HCT116 (cell line): Measurements from ENCODE around the gene SOCS4. TPM values are rescaled to one million over a fixed set of nuclear protein-coding genes. Genes with fewer than 3 reads are reported as not detected.
A peak's percentile ranks its signal among the peaks of the same experiment; 100 is the strongest.

Source experiments
- ATAC-seq: fragments of 200-7000 bp; cut with Tn5 transposase; 2 replicates; pipeline ENCODE4 v1.9.1; 2020; ENCODE audit warnings: mild to moderate bottlenecking, moderate library complexity
- BruUV-seq: library from RNA; stranded (reverse); fragments of 400-500 nt; replicated peaks from 2 replicates; lab custom pipeline; 2021; lab: Mats Ljungman, UMichigan
- CTCF ChIA-PET: fragments of 300-600 bp; sonication (Branson Sonifier 250); formaldehyde crosslinking; loops from one replicate; lab custom pipeline; 2021; ENCODE audit warnings: antibody characterized with exemption; lab: Charles Lee
- POLR2A ChIA-PET: fragments of 300-600, 350-600 bp; sonication (Branson Sonifier 250); formaldehyde crosslinking; loops from one replicate; lab custom pipeline; 2021; ENCODE audit warnings: antibody characterized with exemption; lab: Charles Lee
- RAD21 ChIA-PET, 2 experiments: fragments of 300-600 bp; sonication (Branson Sonifier 250); formaldehyde crosslinking; loops; one replicate each; lab custom pipeline; 2023; ENCODE audit warnings: low total read pairs in 2 of 2; ENCODE audit not compliant: uncharacterized antibody in 2 of 2, unreplicated experiment in 2 of 2, low non-redundant PET in 1 of 2; lab: Charles Lee
- DNase-seq: peaks from one replicate; pipeline ENCODE4 v3.0.0-alpha.2; 2010; ENCODE audit warnings: low read depth, low spot score
- H2AFZ ChIP-seq: fragments of 200-600 bp; shearing (Covaris generic), sonication (generic); 2 replicates; pipeline ENCODE4 v1.6.1; 2017; ENCODE audit warnings: low read depth, mixed run types, mixed read lengths, antibody characterized with exemption, low read length; ENCODE audit not compliant: poor library complexity, severe bottlenecking
- H3K27ac ChIP-seq: 2 replicates; pipeline ENCODE4 v1.5.1; 2012; ENCODE audit warnings: low read depth, low read length
- H3K27me3 ChIP-seq: fragments of 200-600 bp; sonication (generic); 2 replicates; pipeline ENCODE4 v1.6.1; 2016; ENCODE audit warnings: mixed run types, low read length, mixed read lengths; ENCODE audit not compliant: insufficient read depth
- H3K36me3 ChIP-seq, 2 experiments: fragments of 200-500 bp in 1 of 2; fragments of 200-600 bp in 1 of 2; sonication (Bioruptor generic) in 1 of 2; sonication (generic) in 1 of 2; 2 replicates each; pipeline versions ENCODE4 v1.5.1 to v1.6.1; 2014 to 2016; ENCODE audit warnings: low read length in 2 of 2, inconsistent platforms in 1 of 2, mixed read lengths in 1 of 2, mixed run types in 1 of 2; ENCODE audit not compliant: insufficient read depth in 2 of 2, control insufficient read depth in 1 of 2
- H3K4me1 ChIP-seq, 2 experiments: fragments of 200-600 bp in 1 of 2; sonication (generic) in 1 of 2; 2 replicates each; pipeline versions ENCODE4 v1.5.1 to v1.6.1; 2012 to 2017; ENCODE audit warnings: low read length in 2 of 2, inconsistent platforms in 1 of 2, mild to moderate bottlenecking in 1 of 2, mixed read lengths in 1 of 2, mixed run types in 1 of 2, moderate library complexity in 1 of 2; ENCODE audit not compliant: insufficient read depth in 2 of 2, control insufficient read depth in 1 of 2
- H3K4me2 ChIP-seq: fragments of 200-600 bp; sonication (generic); 2 replicates; pipeline ENCODE4 v1.6.1; 2017; ENCODE audit warnings: mixed run types, low read length, mixed read lengths
- H3K4me3 ChIP-seq, 2 experiments: fragments of 200-600 bp in 1 of 2; sonication (generic) in 1 of 2; replicated peaks in 1 of 2; 2 replicates each; pipeline ENCODE4 v1.5.1; 2011 to 2016; ENCODE audit warnings: low read length in 2 of 2, control low read depth in 1 of 2, low read depth in 1 of 2, mild to moderate bottlenecking in 1 of 2, mixed read lengths in 1 of 2, mixed run types in 1 of 2
- H3K79me2 ChIP-seq: fragments of 200-600 bp; sonication (generic); 2 replicates; pipeline ENCODE4 v1.6.1; 2017; ENCODE audit warnings: mild to moderate bottlenecking, mixed run types, low read length, moderate library complexity, mixed read lengths; ENCODE audit not compliant: insufficient read depth
- H3K9ac ChIP-seq: fragments of 200-600 bp; sonication (generic); 2 replicates; pipeline ENCODE4 v1.6.1; 2016; ENCODE audit warnings: low read length, mixed read lengths
- H3K9me2 ChIP-seq: fragments of 200-600 bp; sonication (generic), shearing (Covaris generic); 2 replicates; pipeline ENCODE4 v1.6.1; 2017; ENCODE audit warnings: mixed run types, mild to moderate bottlenecking, moderate library complexity; ENCODE audit not compliant: insufficient read depth
- H3K9me3 ChIP-seq, 2 experiments: fragments of 200-500 bp in 1 of 2; fragments of 200-600 bp in 1 of 2; sonication (Bioruptor generic) in 1 of 2; sonication (generic) in 1 of 2; 2 replicates each; pipeline ENCODE4 v1.6.1; 2014 to 2017; ENCODE audit warnings: low read length in 2 of 2, mixed read lengths in 2 of 2, inconsistent platforms in 1 of 2, low read depth in 1 of 2, mild to moderate bottlenecking in 1 of 2, mixed run types in 1 of 2, moderate library complexity in 1 of 2; ENCODE audit not compliant: control insufficient read depth in 1 of 2, insufficient read depth in 1 of 2
- H4K20me1 ChIP-seq: fragments of 200-600 bp; sonication (generic), shearing (Covaris generic); 2 replicates; pipeline ENCODE4 v1.6.1; 2017; ENCODE audit warnings: mixed run types, mild to moderate bottlenecking, moderate library complexity; ENCODE audit not compliant: insufficient read depth
- ATF3 ChIP-seq: IDR thresholded peaks from 2 replicates; pipeline ENCODE4 v1.6.1; 2012
- CEBPB ChIP-seq: IDR thresholded peaks from 2 replicates; pipeline ENCODE4 v1.6.1; 2012; ENCODE audit warnings: low read depth
- EZH2phosphoT487 ChIP-seq: fragments of 200-600 bp; IDR thresholded peaks from 2 replicates; pipeline ENCODE4 v1.6.1; 2018; ENCODE audit warnings: antibody characterized with exemption, borderline replicate concordance
- REST ChIP-seq: IDR thresholded peaks from 2 replicates; pipeline ENCODE4 v1.6.1; 2012; ENCODE audit warnings: low read depth
- TCF7L2 ChIP-seq: IDR thresholded peaks from 2 replicates; pipeline ENCODE4 v1.7.0; 2011; ENCODE audit warnings: borderline replicate concordance, inconsistent platforms; ENCODE audit not compliant: insufficient read depth, insufficient read length; ENCODE audit errors: extremely low read depth
- intact Hi-C: fragments of 100-400 bp; cut with micrococcal nuclease; formaldehyde crosslinking; loops from 2 replicates; pipeline ENCODE4 v1.10.0; 2022
- total RNA-seq: library from RNA; stranded (reverse); gene quantifications from one replicate; pipeline ENCODE4 v1.2.1, GENCODE V29; 2021; ENCODE audit not compliant: unreplicated experiment

Gene SOCS4
- total RNA-seq, 1 experiment from 2014 or later, result 23.7 TPM

- intact Hi-C loops, result no loop called here
- peak overlapping the region; percentile 95 for H3K9ac ChIP-seq
- H3K27ac ChIP-seq, result peak overlapping the region; percentile 61
- H3K4me3 ChIP-seq, result peak overlapping the region; percentile 81 to 82
- TSS peak; percentile 69 for BruUV-seq
- H3K4me1 ChIP-seq, result peaks cover 3 to 22% of the 10 kb centered on the region in 2 experiments; a peak in 3 of 4 replicates
- TF ChIP-seq CEBPB (no peak), ATF3 (no peak), EZH2phosphoT487 (no peak), TCF7L2 (no peak), REST (no peak)
- DNase-seq (no peak), ATAC-seq (no peak)
- ChIA-PET CTCF (interaction anchor here (1.4 kb wide), 2 partner anchors 25 to 135 kb away, joined by 5 to 10 read pairs; partner anchors contain the start of gene MAPK1IP1L), POLR2A (interaction anchor here (1.2 to 1.6 kb wide), 5 partner anchors 10 to 77 kb away, joined by 3 to 11 read pairs (median 4); partner anchors contain the start of gene MAPK1IP1L), RAD21 (no interaction called here)
- H3K36me3 ChIP-seq, result peaks cover 0 to 13% of the 10 kb centered on the region in 2 experiments; a peak in 2 of 4 replicates
- H2AFZ ChIP-seq, result no peak overlapping the region
- peak overlapping the region; percentile 94 for H3K4me2 ChIP-seq
- H3K9me2 ChIP-seq, result no peaks in the 10 kb centered on the region
- peaks cover 4% of the 10 kb centered on the region; the same call in 1 of the 2 replicates for H4K20me1 ChIP-seq
- no peaks in the 10 kb centered on the region for H3K9me3 ChIP-seq
- no peaks in the 10 kb centered on the region for H3K27me3 ChIP-seq
- peaks cover 86% of the 10 kb centered on the region for H3K79me2 ChIP-seq
These were observed 619 bp upstream of the SOCS4 start for GRCh38 chr14:55026441-55026792.
